ENCODE data around the gene NHEJ1. TPM values are rescaled to one million over a fixed set of nuclear protein-coding genes. Genes with fewer than 3 reads are reported as not detected.

The NHEJ1 gene
- total RNA-seq, 1 experiment from 2014 or later: 11.5 TPM

- CTCF ChIA-PET: interaction anchor here (1.0 kb wide), 2 partner anchors 23 to 59 kb away, joined by 3 read pairs; no protein-coding TSS in a partner anchor
- Mint-ChIP-seq H3K4me1 (ENCODE audit: insufficient read depth, unreplicated experiment) (no peaks in the 10 kb centered on the region), H3K9me3 (ENCODE audit: unreplicated experiment) (no peaks in the 10 kb centered on the region), H3K27me3 (ENCODE audit: insufficient read depth, unreplicated experiment) (peaks cover 66% of the 10 kb centered on the region), H3K36me3 (ENCODE audit: insufficient read depth, unreplicated experiment) (no peaks in the 10 kb centered on the region), H3K27ac (ENCODE audit: low read depth, unreplicated experiment) (no peak overlapping the region), H3K4me3 (ENCODE audit: unreplicated experiment) (no peak overlapping the region)
- intact Hi-C loops (cut with micrococcal nuclease): no loop called here
- no TSS peak for BruUV-seq (replicated peaks)
- POLR2A ChIA-PET: no interaction called here
- DNase-seq (ENCODE audit: unreplicated experiment): no peak
- TF ChIP-seq, protein P1, sequence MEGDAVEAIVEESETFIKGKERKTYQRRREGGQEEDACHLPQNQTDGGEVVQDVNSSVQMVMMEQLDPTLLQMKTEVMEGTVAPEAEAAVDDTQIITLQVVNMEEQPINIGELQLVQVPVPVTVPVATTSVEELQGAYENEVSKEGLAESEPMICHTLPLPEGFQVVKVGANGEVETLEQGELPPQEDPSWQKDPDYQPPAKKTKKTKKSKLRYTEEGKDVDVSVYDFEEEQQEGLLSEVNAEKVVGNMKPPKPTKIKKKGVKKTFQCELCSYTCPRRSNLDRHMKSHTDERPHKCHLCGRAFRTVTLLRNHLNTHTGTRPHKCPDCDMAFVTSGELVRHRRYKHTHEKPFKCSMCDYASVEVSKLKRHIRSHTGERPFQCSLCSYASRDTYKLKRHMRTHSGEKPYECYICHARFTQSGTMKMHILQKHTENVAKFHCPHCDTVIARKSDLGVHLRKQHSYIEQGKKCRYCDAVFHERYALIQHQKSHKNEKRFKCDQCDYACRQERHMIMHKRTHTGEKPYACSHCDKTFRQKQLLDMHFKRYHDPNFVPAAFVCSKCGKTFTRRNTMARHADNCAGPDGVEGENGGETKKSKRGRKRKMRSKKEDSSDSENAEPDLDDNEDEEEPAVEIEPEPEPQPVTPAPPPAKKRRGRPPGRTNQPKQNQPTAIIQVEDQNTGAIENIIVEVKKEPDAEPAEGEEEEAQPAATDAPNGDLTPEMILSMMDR (IDR thresholded peaks at IDR 0.05; ENCODE audit: unreplicated experiment): no peak
Observed at GRCh38 chr2:219049282-219049681, 111.3 kb downstream of the NHEJ1 start.

DNA sequence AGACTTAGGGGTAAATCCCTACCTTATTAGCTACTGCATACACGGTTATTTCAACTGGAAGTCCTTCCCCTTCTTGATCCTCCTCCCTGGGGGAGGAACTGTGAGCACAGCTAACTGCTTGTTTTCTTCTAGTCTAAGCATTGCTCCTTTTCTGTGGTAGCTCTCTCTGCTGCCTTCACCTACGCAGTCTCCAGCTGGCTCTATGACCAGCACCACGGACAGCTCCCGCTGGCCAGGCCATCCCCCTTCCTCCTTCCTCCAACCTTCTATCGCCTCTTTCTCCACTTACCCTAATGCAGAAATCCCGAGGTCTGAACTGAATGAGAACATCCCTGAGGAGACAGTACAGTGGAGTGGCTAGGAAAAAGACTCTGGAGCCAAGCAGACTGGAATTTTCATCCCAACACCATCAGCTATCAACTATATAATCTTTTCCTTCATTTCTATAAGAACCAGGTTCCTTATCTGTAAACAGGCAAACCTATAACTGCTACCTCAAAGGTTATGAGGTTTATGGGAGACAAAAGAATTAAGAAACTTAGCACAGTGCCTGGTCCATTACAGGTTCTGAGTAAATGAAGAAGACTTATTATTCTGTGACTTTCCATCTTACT is 114.6 kb downstream of the NHEJ1 start:
- intact Hi-C loops (cut with micrococcal nuclease): no loop called here
- no peak overlapping the region for H3K4me3 Mint-ChIP-seq (ENCODE audit: unreplicated experiment)
- POLR2A ChIA-PET: interaction anchor here (0.6 to 1.4 kb wide), 2 partner anchors 64 to 131 kb away, joined by 3 to 5 read pairs; partner anchors contain the start of gene CNPPD1
- no peak overlapping the region for H3K27ac Mint-ChIP-seq (ENCODE audit: low read depth, unreplicated experiment)
- peaks cover 86% of the 10 kb centered on the region for H3K27me3 Mint-ChIP-seq (ENCODE audit: insufficient read depth, unreplicated experiment)
- no peaks in the 10 kb centered on the region for H3K9me3 Mint-ChIP-seq (ENCODE audit: unreplicated experiment)
- no TSS peak for BruUV-seq (replicated peaks)
- peak; percentile 46 for DNase-seq (ENCODE audit: unreplicated experiment)
- TF ChIP-seq, protein P1 (IDR thresholded peaks at IDR 0.05; ENCODE audit: unreplicated experiment): no peak
- H3K4me1 Mint-ChIP-seq (ENCODE audit: insufficient read depth, unreplicated experiment): peaks cover 5% of the 10 kb centered on the region
- H3K36me3 Mint-ChIP-seq (ENCODE audit: insufficient read depth, unreplicated experiment): no peaks in the 10 kb centered on the region
- CTCF ChIA-PET: interaction anchor here (0.6 to 1.8 kb wide), 8 partner anchors 13 to 551 kb away, joined by 3 to 12 read pairs (median 3); no protein-coding TSS in a partner anchor

GRCh38 chr2:219042750-219043149 is 117.9 kb downstream of the NHEJ1 start:
- CTCF ChIA-PET: interaction anchor here (0.5 to 2.3 kb wide), 7 partner anchors 13 to 641 kb away, joined by 3 to 15 read pairs (median 3); no protein-coding TSS in a partner anchor
- POLR2A ChIA-PET: no interaction called here
- no peaks in the 10 kb centered on the region for H3K9me3 Mint-ChIP-seq (ENCODE audit: unreplicated experiment)
- peaks cover 92% of the 10 kb centered on the region for H3K27me3 Mint-ChIP-seq (ENCODE audit: insufficient read depth, unreplicated experiment)
- DNase-seq (ENCODE audit: unreplicated experiment): no peak
- TF ChIP-seq, protein P1 (IDR thresholded peaks at IDR 0.05; ENCODE audit: unreplicated experiment): no peak
- H3K27ac Mint-ChIP-seq (ENCODE audit: low read depth, unreplicated experiment): no peak overlapping the region
- intact Hi-C loops (cut with micrococcal nuclease): no loop called here
- no peak overlapping the region for H3K4me3 Mint-ChIP-seq (ENCODE audit: unreplicated experiment)
- BruUV-seq (replicated peaks): no TSS peak
- H3K4me1 Mint-ChIP-seq (ENCODE audit: insufficient read depth, unreplicated experiment): peaks cover 6% of the 10 kb centered on the region
- no peaks in the 10 kb centered on the region for H3K36me3 Mint-ChIP-seq (ENCODE audit: insufficient read depth, unreplicated experiment)

DNA sequence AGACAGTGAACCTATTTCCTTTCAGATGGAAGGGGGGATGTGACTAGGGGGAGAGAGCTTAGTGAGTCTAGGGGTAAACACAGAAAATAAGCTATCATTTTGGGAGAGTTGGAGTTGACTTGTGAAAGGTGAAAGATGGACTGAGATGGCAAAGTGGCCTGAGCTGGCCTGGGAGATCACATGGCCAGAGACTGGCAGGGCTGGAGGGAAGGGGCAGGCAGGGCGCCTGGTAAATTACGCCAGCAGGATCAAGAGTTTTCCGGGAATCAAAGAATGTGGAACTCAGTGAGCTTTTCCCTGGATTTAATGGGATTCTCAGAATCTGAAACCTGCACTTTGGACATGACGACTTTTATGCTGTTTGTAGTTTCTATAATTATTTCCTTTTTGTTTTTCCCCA is 118.5 kb downstream of the NHEJ1 start:
- DNase-seq (ENCODE audit: unreplicated experiment): no peak
- ChIA-PET CTCF (interaction anchor here (0.7 to 2.3 kb wide), 9 partner anchors 12 to 642 kb away, joined by 3 to 15 read pairs (median 4); no protein-coding TSS in a partner anchor), POLR2A (interaction anchor here (0.7 to 1.5 kb wide), 2 partner anchors 105 to 203 kb away, joined by 3 to 4 read pairs; partner anchors contain the start of genes GLB1L and STK16)
- TF ChIP-seq, protein P1 (IDR thresholded peaks at IDR 0.05; ENCODE audit: unreplicated experiment): no peak
- H3K27me3 Mint-ChIP-seq (ENCODE audit: insufficient read depth, unreplicated experiment): peaks cover 92% of the 10 kb centered on the region
- no peaks in the 10 kb centered on the region for H3K9me3 Mint-ChIP-seq (ENCODE audit: unreplicated experiment)
- H3K27ac Mint-ChIP-seq (ENCODE audit: low read depth, unreplicated experiment): no peak overlapping the region
- peaks cover 6% of the 10 kb centered on the region for H3K4me1 Mint-ChIP-seq (ENCODE audit: insufficient read depth, unreplicated experiment)
- intact Hi-C loops (cut with micrococcal nuclease): no loop called here
- H3K4me3 Mint-ChIP-seq (ENCODE audit: unreplicated experiment): no peak overlapping the region
- no TSS peak for BruUV-seq (replicated peaks)
- H3K36me3 Mint-ChIP-seq (ENCODE audit: insufficient read depth, unreplicated experiment): no peaks in the 10 kb centered on the region
